ENCODE measurements around the gene ADAMTSL3. TPM values are rescaled to one million over a fixed set of nuclear protein-coding genes. Genes with fewer than 3 reads are reported as not detected.

The ADAMTSL3 gene, protein sequence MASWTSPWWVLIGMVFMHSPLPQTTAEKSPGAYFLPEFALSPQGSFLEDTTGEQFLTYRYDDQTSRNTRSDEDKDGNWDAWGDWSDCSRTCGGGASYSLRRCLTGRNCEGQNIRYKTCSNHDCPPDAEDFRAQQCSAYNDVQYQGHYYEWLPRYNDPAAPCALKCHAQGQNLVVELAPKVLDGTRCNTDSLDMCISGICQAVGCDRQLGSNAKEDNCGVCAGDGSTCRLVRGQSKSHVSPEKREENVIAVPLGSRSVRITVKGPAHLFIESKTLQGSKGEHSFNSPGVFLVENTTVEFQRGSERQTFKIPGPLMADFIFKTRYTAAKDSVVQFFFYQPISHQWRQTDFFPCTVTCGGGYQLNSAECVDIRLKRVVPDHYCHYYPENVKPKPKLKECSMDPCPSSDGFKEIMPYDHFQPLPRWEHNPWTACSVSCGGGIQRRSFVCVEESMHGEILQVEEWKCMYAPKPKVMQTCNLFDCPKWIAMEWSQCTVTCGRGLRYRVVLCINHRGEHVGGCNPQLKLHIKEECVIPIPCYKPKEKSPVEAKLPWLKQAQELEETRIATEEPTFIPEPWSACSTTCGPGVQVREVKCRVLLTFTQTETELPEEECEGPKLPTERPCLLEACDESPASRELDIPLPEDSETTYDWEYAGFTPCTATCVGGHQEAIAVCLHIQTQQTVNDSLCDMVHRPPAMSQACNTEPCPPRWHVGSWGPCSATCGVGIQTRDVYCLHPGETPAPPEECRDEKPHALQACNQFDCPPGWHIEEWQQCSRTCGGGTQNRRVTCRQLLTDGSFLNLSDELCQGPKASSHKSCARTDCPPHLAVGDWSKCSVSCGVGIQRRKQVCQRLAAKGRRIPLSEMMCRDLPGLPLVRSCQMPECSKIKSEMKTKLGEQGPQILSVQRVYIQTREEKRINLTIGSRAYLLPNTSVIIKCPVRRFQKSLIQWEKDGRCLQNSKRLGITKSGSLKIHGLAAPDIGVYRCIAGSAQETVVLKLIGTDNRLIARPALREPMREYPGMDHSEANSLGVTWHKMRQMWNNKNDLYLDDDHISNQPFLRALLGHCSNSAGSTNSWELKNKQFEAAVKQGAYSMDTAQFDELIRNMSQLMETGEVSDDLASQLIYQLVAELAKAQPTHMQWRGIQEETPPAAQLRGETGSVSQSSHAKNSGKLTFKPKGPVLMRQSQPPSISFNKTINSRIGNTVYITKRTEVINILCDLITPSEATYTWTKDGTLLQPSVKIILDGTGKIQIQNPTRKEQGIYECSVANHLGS (N-terminal part only)
- not detected for polyA plus RNA-seq (2012; ENCODE audit: insufficient read length, low read depth)

DNA sequence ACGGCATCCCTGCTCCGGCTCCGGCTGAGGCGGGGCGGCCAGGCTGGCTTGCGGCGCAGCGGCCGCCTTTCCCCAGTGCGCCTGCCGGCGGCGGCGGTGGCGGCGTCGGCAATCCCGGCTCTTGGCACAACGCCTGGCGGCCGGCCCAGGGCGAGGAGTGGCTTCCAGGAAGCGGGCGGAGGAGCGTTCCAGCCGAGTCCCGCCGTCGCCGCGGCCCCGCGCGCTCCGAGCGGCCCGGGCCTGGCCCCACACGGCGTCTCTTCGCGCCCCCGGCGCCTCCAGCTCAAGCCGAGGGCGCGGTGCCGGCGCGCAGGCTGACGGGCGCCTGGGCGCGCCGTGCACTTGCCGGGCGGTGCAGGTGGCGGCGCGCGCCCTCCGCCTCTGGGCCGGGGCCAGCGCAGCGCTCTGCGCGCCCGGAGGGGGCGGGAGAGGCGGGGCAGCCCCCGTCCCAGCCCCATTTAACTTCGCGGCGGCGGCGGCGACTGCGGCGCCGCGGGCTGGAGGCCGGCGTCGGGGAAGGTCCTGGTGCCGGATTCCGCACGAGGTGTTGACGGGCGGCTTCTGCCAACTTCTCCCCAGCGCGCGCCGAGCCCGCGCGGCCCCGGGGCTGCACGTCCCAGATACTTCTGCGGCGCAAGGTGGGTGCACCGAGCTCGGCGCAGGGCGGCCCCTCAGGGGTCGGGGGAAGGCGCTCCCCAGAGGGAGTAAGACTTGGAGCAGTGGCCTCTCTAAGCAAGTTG, at the start of gene ADAMTSL3:
ADAMTSL3 (plus strand) TSS at position 485 of the 740 bp plus-strand sequence. CDS start 1,639 bp downstream, outside the sequence.
- no peak for TF ChIP-seq REST (IDR thresholded peaks at IDR 0.05; ENCODE audit: insufficient read depth in 1 of 2, low read depth in 2 of 2, low read length in 2 of 2)
- no peak for TF ChIP-seq POLR2AphosphoS5 (IDR thresholded peaks at IDR 0.05; ENCODE audit: low read depth, low read length)
- no peak for TF ChIP-seq FOXP2 (optimal IDR thresholded peaks at IDR 0.05; ENCODE audit: borderline replicate concordance, extremely low read depth, extremely low read length, insufficient read depth)
- TF ChIP-seq TAF1 (IDR thresholded peaks at IDR 0.05; ENCODE audit: borderline replicate concordance, insufficient read depth, low read length), result no peak
- TF ChIP-seq SIN3A (IDR thresholded peaks at IDR 0.05; ENCODE audit: borderline replicate concordance, insufficient read depth, low read length), result no peak

- TF ChIP-seq SIN3A (IDR thresholded peaks at IDR 0.05; ENCODE audit: borderline replicate concordance, insufficient read depth, low read length), result no peak
- TF ChIP-seq REST (IDR thresholded peaks at IDR 0.05; ENCODE audit: insufficient read depth in 1 of 2, low read depth in 2 of 2, low read length in 2 of 2), result no peak
- no peak for TF ChIP-seq POLR2AphosphoS5 (IDR thresholded peaks at IDR 0.05; ENCODE audit: low read depth, low read length)
- TF ChIP-seq TAF1 (IDR thresholded peaks at IDR 0.05; ENCODE audit: borderline replicate concordance, insufficient read depth, low read length), result no peak
- TF ChIP-seq FOXP2 (optimal IDR thresholded peaks at IDR 0.05; ENCODE audit: borderline replicate concordance, extremely low read depth, extremely low read length, insufficient read depth), result no peak
Observed at GRCh38 chr15:83604549-83604948, 49.4 kb upstream of the ADAMTSL3 start.

DNA sequence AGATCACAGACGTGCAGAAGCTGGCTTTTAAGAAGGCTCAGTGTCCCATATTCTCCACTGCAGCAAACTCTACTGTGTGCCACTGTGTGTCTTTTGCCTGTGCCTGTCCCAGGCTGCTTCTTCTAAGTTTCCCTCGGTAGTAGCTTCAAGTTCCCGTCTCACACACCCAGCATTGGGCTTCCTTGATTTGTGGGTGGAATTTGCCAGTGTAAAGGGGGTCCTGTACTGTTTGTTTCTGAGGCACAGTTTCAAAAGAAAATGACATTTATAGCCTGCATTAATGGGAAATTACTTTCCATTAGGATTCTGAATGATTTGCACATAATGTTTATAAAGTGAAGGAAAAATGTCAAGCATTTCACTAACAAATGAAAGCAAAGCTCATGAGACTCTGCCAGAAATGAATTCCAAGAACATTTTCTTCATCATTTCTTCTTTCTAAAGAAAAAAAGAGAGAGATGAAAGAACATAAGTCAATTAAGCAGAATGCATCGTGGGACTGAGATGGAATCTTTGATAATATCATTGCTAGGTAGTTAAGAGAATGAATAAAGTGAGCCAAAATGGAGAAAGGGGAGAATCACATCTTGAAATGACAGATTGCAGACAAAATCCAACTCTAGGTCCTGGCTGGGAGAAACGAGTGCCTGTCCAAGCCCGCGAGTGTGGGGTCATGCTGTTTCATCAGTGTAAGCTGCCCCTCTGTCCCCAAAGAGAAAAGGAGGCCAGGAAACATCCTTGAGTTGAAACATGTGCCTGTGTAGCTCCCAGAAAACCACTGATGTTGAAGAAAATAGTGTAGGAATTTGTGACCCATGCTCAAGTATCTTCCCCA, 48.6 kb upstream of the ADAMTSL3 start:
- TF ChIP-seq TAF1 (IDR thresholded peaks at IDR 0.05; ENCODE audit: borderline replicate concordance, insufficient read depth, low read length) (no peak), SIN3A (IDR thresholded peaks at IDR 0.05; ENCODE audit: borderline replicate concordance, insufficient read depth, low read length) (no peak), FOXP2 (optimal IDR thresholded peaks at IDR 0.05; ENCODE audit: borderline replicate concordance, extremely low read depth, extremely low read length, insufficient read depth) (no peak), REST (IDR thresholded peaks at IDR 0.05; ENCODE audit: insufficient read depth in 1 of 2, low read depth in 2 of 2, low read length in 2 of 2) (no peak), POLR2AphosphoS5 (IDR thresholded peaks at IDR 0.05; ENCODE audit: low read depth, low read length) (no peak)

Measured in PFSK-1 (cell line).